AG10803 (cell line): Measurements from ENCODE around the gene MPHOSPH10.
A peak's percentile ranks its signal among the peaks of the same experiment; 100 is the strongest.
"Not testable (repeated sequence)": the region's sequence is repeated elsewhere in the genome, so short reads cannot be mapped to it uniquely, and the experiment has no call there.

Experiments
- DNase-seq: peaks from one replicate; pipeline ENCODE4 v3.0.0; 2010; ENCODE audit warnings: low read depth
- H3K4me3 ChIP-seq: 2 replicates; pipeline ENCODE4 v1.5.1; 2011; ENCODE audit warnings: mild to moderate bottlenecking, low read length, control low read depth
- TF ChIP-seq, protein P1 (sequence below): conservative IDR thresholded peaks from 2 replicates; pipeline ENCODE4 v1.5.1; 2011; ENCODE audit warnings: mild to moderate bottlenecking, low read length, control low read depth, inconsistent platforms

MPHOSPH10 gene

DNA sequence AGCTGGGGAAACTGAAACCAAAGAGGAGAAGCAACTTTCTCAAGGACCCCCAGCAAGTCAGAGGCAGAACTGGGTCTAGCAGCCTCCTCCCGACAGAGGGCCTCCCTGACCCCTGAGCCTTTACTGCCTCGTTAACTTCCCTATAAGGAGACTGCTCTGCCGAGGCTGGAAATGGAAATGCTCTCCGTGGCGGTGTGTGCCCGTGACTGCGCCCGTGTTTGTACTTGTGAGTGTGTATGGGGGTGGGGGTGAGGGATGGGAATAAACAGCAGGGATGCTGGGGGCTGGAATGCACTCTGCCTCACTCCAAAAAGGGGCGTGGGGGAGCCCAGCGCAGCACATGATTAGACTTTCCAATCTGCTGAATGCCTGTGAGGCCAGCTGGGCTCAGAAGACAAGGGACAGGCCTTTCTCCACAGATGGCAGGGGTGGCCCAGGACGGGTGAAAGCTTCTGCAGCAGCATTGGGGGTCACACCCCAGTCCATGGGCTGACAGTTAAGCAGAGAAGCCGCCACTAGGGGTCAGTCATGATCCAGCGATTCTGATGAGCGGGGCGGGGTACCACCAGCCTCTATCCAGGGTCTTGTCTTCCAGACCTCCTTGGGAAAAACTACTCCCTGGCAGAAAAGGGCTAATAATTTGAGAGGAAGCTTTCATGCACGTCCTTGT is 26.8 kb downstream of the MPHOSPH10 start:
- DNase-seq = peak; percentile 14
- TF ChIP-seq, protein P1, sequence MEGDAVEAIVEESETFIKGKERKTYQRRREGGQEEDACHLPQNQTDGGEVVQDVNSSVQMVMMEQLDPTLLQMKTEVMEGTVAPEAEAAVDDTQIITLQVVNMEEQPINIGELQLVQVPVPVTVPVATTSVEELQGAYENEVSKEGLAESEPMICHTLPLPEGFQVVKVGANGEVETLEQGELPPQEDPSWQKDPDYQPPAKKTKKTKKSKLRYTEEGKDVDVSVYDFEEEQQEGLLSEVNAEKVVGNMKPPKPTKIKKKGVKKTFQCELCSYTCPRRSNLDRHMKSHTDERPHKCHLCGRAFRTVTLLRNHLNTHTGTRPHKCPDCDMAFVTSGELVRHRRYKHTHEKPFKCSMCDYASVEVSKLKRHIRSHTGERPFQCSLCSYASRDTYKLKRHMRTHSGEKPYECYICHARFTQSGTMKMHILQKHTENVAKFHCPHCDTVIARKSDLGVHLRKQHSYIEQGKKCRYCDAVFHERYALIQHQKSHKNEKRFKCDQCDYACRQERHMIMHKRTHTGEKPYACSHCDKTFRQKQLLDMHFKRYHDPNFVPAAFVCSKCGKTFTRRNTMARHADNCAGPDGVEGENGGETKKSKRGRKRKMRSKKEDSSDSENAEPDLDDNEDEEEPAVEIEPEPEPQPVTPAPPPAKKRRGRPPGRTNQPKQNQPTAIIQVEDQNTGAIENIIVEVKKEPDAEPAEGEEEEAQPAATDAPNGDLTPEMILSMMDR = peak; percentile 63
- H3K4me3 ChIP-seq = peak overlapping the region; percentile 34

DNA sequence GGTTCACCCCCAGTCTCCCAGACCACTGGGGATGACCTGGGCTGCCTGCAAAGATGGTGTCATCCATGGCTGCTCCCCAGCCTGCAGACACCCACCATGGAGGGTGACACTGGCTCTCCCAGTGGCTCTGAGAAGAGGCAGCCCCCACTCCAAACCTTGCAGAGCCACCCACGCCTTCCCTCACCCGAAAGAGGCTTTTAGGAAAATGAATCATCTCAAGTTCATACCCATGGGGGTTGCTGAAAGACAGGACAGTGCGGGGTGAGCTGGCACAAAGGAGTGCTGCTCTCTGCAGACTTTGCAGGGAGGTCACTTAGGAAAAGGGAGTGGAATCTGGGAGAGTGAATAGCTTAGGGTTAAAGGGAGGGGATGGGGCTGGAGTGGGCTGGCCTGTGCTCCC is 36.4 kb downstream of the MPHOSPH10 start:
- H3K4me3 ChIP-seq = no peak overlapping the region
- TF ChIP-seq, protein P1 = no peak

DNA sequence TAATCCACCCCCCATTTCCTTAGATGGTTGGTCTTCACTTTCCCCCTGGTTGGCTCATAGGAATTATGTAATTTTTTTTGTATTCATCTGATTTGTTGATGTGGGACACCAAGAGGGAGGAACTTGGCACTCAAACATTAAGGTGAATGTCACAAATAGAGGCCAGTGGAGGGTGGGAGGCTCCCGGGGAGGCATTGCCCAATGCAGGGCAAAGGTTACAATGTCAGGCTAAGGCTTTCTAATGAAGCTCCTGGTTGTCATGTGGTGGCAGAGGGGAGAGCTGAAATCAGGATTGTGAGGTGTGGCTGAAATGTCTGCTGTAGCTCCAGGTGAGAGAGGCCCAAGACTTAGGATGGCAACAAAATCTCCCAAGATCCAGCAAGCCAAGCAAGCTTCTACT is 42.7 kb downstream of the MPHOSPH10 start:
- H3K4me3 ChIP-seq = no peak overlapping the region
- DNase-seq = no peak
- TF ChIP-seq, protein P1 = no peak

More for the DNA sequence above, 36.4 kb downstream of the MPHOSPH10 start:
- DNase-seq = peak; percentile 11

DNA sequence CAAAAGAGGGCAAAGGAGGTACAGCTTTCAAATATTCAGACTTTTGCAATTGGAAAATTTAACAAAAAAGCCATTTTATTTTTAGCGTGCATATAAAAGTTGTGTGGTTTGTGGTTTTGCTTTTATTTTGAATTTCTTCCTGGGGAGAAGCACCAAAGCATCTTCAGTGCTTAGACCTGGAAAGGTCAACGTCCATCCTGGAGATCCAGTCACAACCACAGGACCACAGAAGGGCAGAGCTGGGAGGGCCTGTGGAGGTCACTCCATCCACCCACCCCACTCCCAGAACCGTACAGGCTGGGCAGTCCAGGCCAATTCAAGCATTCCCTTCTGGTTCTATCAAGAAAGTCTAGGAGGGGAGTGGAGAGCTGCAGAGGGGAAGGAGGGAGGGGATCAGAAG is 43.8 kb downstream of the MPHOSPH10 start:
- no peak for DNase-seq
- TF ChIP-seq, protein P1 = no peak
- H3K4me3 ChIP-seq = no peak overlapping the region

GRCh38 chr2:71178836-71179235 is 48.4 kb downstream of the MPHOSPH10 start:
- DNase-seq = not testable (repeated sequence)

GRCh38 chr2:71181316-71181715 is 50.9 kb downstream of the MPHOSPH10 start:
- TF ChIP-seq, protein P1 = no peak
- no peak for DNase-seq
- no peak overlapping the region for H3K4me3 ChIP-seq

More at GRCh38 chr2:71178836-71179235, 48.4 kb downstream of the MPHOSPH10 start:
- not testable (repeated sequence) for H3K4me3 ChIP-seq

GRCh38 chr2:71183306-71184115 is 53.1 kb downstream of the MPHOSPH10 start:
- not testable (repeated sequence) for H3K4me3 ChIP-seq, DNase-seq

GRCh38 chr2:71186973-71187372 is 56.5 kb downstream of the MPHOSPH10 start:
- TF ChIP-seq, protein P1 = no peak
- no peak overlapping the region for H3K4me3 ChIP-seq
- DNase-seq = no peak
